HCT116 (cell line): ENCODE measurements around the gene CLPX.

Experiments used
- CEBPB ChIP-seq: IDR thresholded peaks from 2 replicates; pipeline ENCODE4 v1.6.1; 2012; ENCODE audit warnings: low read depth
- EGR1 ChIP-seq: IDR thresholded peaks from 2 replicates; pipeline ENCODE4 v1.6.1; 2012; ENCODE audit warnings: low read depth
- EZH2 ChIP-seq: fragments of 200-600 bp; sonication (generic); IDR thresholded peaks from 2 replicates; pipeline ENCODE4 v1.6.1; 2017; ENCODE audit warnings: antibody characterized with exemption, mixed run types
- EZH2phosphoT487 ChIP-seq: fragments of 200-600 bp; IDR thresholded peaks from 2 replicates; pipeline ENCODE4 v1.6.1; 2018; ENCODE audit warnings: antibody characterized with exemption, borderline replicate concordance
- FOSL1 ChIP-seq: IDR thresholded peaks from 2 replicates; pipeline ENCODE4 v1.6.1; 2012; ENCODE audit warnings: low read depth
- POLR2A ChIP-seq: IDR thresholded peaks from 2 replicates; pipeline ENCODE4 v1.7.0; 2011; ENCODE audit warnings: borderline replicate concordance; ENCODE audit not compliant: insufficient read depth, insufficient read length; ENCODE audit errors: extremely low read depth
- POLR2AphosphoS5 ChIP-seq: IDR thresholded peaks from 2 replicates; pipeline ENCODE4 v1.6.1; 2011; ENCODE audit warnings: mild to moderate bottlenecking, low read depth, low read length, moderate library complexity
- RAD21 ChIP-seq: IDR thresholded peaks from 2 replicates; pipeline ENCODE4 v1.6.1; 2012; ENCODE audit warnings: low read depth, mild to moderate bottlenecking
- YY1 ChIP-seq: IDR thresholded peaks from 2 replicates; pipeline ENCODE4 v1.6.1; 2011; ENCODE audit warnings: low read length, low read depth, moderate library complexity, mild to moderate bottlenecking; ENCODE audit not compliant: insufficient replicate concordance; ENCODE audit errors: extremely low read depth
- TF ChIP-seq, protein P1 (sequence below), 3 experiments: fragments of 200-600 bp in 1 of 3; sonication (generic) in 1 of 3; IDR thresholded peaks in 2 of 3; conservative IDR thresholded peaks in 1 of 3; 2 replicates each; pipeline ENCODE4 v1.5.1; 2012 to 2017; ENCODE audit warnings: low read depth in 2 of 3, low read length in 2 of 3, antibody characterized with exemption in 1 of 3, borderline replicate concordance in 1 of 3, control low read depth in 1 of 3, mild to moderate bottlenecking in 1 of 3, mixed read lengths in 1 of 3, mixed run types in 1 of 3, moderate library complexity in 1 of 3; ENCODE audit not compliant: insufficient read depth in 1 of 3
- TF ChIP-seq, protein P2 (sequence below): IDR thresholded peaks from 2 replicates; pipeline ENCODE4 v1.6.1; 2012
- TF ChIP-seq, protein P3 (sequence below): IDR thresholded peaks from 2 replicates; pipeline ENCODE4 v1.6.1; 2011; ENCODE audit warnings: mild to moderate bottlenecking, low read length, moderate library complexity; ENCODE audit not compliant: insufficient replicate concordance; ENCODE audit errors: extremely low read depth
- TF ChIP-seq, protein P4 (sequence below): IDR thresholded peaks from 2 replicates; pipeline ENCODE4 v1.6.1; 2012
- TF ChIP-seq, protein P5 (sequence below): IDR thresholded peaks from 2 replicates; pipeline ENCODE4 v1.6.1; 2012; ENCODE audit warnings: low read depth

DNA sequence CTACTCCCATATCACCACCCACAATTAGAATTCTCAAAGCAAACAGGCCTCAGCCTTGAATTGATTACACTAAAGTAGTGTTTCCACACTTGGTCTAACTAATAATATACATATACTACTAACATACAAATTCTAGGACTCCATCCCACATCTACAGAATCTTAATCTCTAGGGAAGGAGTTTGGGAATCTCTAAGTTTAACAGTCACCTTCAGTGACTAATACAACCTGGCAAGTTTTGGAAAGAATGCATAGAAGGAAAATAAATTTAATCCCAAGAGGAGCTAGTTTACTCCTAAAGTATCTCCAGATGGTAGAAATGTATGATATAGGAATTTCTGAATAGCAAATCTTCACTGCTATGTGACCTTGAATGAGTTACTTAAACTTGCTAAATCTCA is 9.1 kb downstream of the CLPX start:
- no peak for TF ChIP-seq EZH2
- TF ChIP-seq, protein P1, sequence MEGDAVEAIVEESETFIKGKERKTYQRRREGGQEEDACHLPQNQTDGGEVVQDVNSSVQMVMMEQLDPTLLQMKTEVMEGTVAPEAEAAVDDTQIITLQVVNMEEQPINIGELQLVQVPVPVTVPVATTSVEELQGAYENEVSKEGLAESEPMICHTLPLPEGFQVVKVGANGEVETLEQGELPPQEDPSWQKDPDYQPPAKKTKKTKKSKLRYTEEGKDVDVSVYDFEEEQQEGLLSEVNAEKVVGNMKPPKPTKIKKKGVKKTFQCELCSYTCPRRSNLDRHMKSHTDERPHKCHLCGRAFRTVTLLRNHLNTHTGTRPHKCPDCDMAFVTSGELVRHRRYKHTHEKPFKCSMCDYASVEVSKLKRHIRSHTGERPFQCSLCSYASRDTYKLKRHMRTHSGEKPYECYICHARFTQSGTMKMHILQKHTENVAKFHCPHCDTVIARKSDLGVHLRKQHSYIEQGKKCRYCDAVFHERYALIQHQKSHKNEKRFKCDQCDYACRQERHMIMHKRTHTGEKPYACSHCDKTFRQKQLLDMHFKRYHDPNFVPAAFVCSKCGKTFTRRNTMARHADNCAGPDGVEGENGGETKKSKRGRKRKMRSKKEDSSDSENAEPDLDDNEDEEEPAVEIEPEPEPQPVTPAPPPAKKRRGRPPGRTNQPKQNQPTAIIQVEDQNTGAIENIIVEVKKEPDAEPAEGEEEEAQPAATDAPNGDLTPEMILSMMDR (IDR thresholded peaks at IDR 0.05 in 2 of 3, conservative IDR thresholded peaks at IDR 0.05 in 1 of 3; ENCODE audit: borderline replicate concordance in 1 of 3, insufficient read depth in 1 of 3, low read depth in 2 of 3, low read length in 2 of 3): no peak
- TF ChIP-seq, protein P2, sequence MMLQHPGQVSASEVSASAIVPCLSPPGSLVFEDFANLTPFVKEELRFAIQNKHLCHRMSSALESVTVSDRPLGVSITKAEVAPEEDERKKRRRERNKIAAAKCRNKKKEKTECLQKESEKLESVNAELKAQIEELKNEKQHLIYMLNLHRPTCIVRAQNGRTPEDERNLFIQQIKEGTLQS: no peak
- no peak for TF ChIP-seq EGR1
- no peak for TF ChIP-seq POLR2A
- TF ChIP-seq RAD21: no peak
- no peak for TF ChIP-seq POLR2AphosphoS5
- TF ChIP-seq, protein P3, sequence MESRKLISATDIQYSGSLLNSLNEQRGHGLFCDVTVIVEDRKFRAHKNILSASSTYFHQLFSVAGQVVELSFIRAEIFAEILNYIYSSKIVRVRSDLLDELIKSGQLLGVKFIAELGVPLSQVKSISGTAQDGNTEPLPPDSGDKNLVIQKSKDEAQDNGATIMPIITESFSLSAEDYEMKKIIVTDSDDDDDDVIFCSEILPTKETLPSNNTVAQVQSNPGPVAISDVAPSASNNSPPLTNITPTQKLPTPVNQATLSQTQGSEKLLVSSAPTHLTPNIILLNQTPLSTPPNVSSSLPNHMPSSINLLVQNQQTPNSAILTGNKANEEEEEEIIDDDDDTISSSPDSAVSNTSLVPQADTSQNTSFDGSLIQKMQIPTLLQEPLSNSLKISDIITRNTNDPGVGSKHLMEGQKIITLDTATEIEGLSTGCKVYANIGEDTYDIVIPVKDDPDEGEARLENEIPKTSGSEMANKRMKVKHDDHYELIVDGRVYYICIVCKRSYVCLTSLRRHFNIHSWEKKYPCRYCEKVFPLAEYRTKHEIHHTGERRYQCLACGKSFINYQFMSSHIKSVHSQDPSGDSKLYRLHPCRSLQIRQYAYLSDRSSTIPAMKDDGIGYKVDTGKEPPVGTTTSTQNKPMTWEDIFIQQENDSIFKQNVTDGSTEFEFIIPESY: no peak
- TF ChIP-seq FOSL1: no peak
- no peak for TF ChIP-seq YY1
- TF ChIP-seq CEBPB: no peak
- TF ChIP-seq EZH2phosphoT487: no peak
- TF ChIP-seq, protein P4, sequence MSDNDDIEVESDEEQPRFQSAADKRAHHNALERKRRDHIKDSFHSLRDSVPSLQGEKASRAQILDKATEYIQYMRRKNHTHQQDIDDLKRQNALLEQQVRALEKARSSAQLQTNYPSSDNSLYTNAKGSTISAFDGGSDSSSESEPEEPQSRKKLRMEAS: no peak
- TF ChIP-seq, protein P5, sequence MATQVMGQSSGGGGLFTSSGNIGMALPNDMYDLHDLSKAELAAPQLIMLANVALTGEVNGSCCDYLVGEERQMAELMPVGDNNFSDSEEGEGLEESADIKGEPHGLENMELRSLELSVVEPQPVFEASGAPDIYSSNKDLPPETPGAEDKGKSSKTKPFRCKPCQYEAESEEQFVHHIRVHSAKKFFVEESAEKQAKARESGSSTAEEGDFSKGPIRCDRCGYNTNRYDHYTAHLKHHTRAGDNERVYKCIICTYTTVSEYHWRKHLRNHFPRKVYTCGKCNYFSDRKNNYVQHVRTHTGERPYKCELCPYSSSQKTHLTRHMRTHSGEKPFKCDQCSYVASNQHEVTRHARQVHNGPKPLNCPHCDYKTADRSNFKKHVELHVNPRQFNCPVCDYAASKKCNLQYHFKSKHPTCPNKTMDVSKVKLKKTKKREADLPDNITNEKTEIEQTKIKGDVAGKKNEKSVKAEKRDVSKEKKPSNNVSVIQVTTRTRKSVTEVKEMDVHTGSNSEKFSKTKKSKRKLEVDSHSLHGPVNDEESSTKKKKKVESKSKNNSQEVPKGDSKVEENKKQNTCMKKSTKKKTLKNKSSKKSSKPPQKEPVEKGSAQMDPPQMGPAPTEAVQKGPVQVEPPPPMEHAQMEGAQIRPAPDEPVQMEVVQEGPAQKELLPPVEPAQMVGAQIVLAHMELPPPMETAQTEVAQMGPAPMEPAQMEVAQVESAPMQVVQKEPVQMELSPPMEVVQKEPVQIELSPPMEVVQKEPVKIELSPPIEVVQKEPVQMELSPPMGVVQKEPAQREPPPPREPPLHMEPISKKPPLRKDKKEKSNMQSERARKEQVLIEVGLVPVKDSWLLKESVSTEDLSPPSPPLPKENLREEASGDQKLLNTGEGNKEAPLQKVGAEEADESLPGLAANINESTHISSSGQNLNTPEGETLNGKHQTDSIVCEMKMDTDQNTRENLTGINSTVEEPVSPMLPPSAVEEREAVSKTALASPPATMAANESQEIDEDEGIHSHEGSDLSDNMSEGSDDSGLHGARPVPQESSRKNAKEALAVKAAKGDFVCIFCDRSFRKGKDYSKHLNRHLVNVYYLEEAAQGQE: no peak
